Sciatic nerve (tissue), 2 donors: Measurements from ENCODE around the gene ZNF384. TPM values are rescaled to one million over a fixed set of nuclear protein-coding genes. Genes with fewer than 3 reads are reported as not detected.

Experiments used
- ATAC-seq: fragments of 200-7000 bp; cut with Tn5 transposase; one replicate; pipeline ENCODE4 v1.9.1; 2020; ENCODE audit warnings: mild to moderate bottlenecking, moderate library complexity
- DNase-seq: peaks from one replicate; pipeline ENCODE4 v3.0.0-alpha.2; 2020; ENCODE audit warnings: low spot score
- intact Hi-C: fragments of 100-400 bp; cut with DNase I; formaldehyde crosslinking; loops from one replicate; pipeline ENCODE4 v1.14.2; 2022
- total RNA-seq: library from RNA; stranded (reverse); fragmentation: NEBNext Ultra II Directional; extraction: Animal tissue kit (Norgen Biotek cat#: 25700); gene quantifications from one replicate; pipeline ENCODE4 v1.2.1, GENCODE V29; 2021
- donor health status: DM: no; HTN: no; CAD: no.
- donor health status: DM: no; HTN: no; CAD: no.

Gene ZNF384
- total RNA-seq, 1 donor from 2014 or later = 52.7 TPM

- intact Hi-C loops = no loop called here
- ATAC-seq (no peak), DNase-seq (no peak)
Observed at GRCh38 chr12:6664902-6665301, 24.3 kb downstream of the ZNF384 start.

GRCh38 chr12:6662906-6663742 lies 26.1 kb downstream of the ZNF384 start, which contains the start of gene ING4:
TSS of gene ING4 (minus strand) at chr12:6663119. CDS start at chr12:6663101, 18 bp downstream.
- DNase-seq (peak; percentile 97), ATAC-seq (peak; percentile 100)
- intact Hi-C loops = no loop called here

- intact Hi-C loops = no loop called here
- no peak for DNase-seq
- peak; percentile 56 for ATAC-seq
Observed at GRCh38 chr12:6662602-6662905, 26.6 kb downstream of the ZNF384 start.

GRCh38 chr12:6653987-6654386 lies 35.2 kb downstream of the ZNF384 start:
- DNase-seq (no peak), ATAC-seq (no peak)
- intact Hi-C loops = no loop called here

- ATAC-seq (no peak), DNase-seq (no peak)
- intact Hi-C loops = no loop called here
Observed at GRCh38 chr12:6653342-6653741, 35.8 kb downstream of the ZNF384 start.

GRCh38 chr12:6652391-6652790 lies 36.8 kb downstream of the ZNF384 start:
- no peak for DNase-seq
- intact Hi-C loops = no loop called here
- no peak for ATAC-seq

GRCh38 chr12:6650832-6651231 lies 38.3 kb downstream of the ZNF384 start:
- intact Hi-C loops = no loop called here
- DNase-seq (no peak), ATAC-seq (no peak)

- ATAC-seq (peak; percentile 91), DNase-seq (peak; percentile 87)
- intact Hi-C loops = no loop called here
Observed at GRCh38 chr12:6647083-6647604, 42.0 kb downstream of the ZNF384 start, which contains the start of gene ACRBP. TSS of gene ACRBP (minus strand) at chr12:6647432. CDS start at chr12:6647366, 66 bp downstream.

GRCh38 chr12:6646276-6647082 lies 42.7 kb downstream of the ZNF384 start:
- peak; percentile 13 for ATAC-seq
- intact Hi-C loops = no loop called here
- DNase-seq = no peak

GRCh38 chr12:6644903-6645302 lies 44.3 kb downstream of the ZNF384 start:
- ATAC-seq = peak; percentile 49
- intact Hi-C loops = no loop called here
- no peak for DNase-seq

GRCh38 chr12:6644257-6644596 lies 44.9 kb downstream of the ZNF384 start:
- DNase-seq (no peak), ATAC-seq (peak; percentile 63)
- intact Hi-C loops = no loop called here

- peak; percentile 58 for ATAC-seq
- intact Hi-C loops = no loop called here
- DNase-seq = no peak
Observed at GRCh38 chr12:6643569-6644256, 45.5 kb downstream of the ZNF384 start.

- ATAC-seq (no peak), DNase-seq (no peak)
- intact Hi-C loops = no loop called here
Observed at GRCh38 chr12:6641131-6641530, 48.0 kb downstream of the ZNF384 start.

- DNase-seq = no peak
- intact Hi-C loops = no loop called here
- ATAC-seq = no peak
Observed at GRCh38 chr12:6640497-6640896, 48.7 kb downstream of the ZNF384 start.

GRCh38 chr12:6639151-6639801 lies 49.9 kb downstream of the ZNF384 start:
- DNase-seq (no peak), ATAC-seq (no peak)
- intact Hi-C loops = no loop called here

- intact Hi-C loops = no loop called here
- DNase-seq = no peak
- ATAC-seq = peak; percentile 24
Observed at GRCh38 chr12:6638305-6638704, 50.9 kb downstream of the ZNF384 start.

GRCh38 chr12:6635856-6636531 lies 53.2 kb downstream of the ZNF384 start, which contains the start of gene LPAR5:
TSS of gene LPAR5 (minus strand) at chr12:6635959. CDS start at chr12:6621248, 14,711 bp downstream.
- no peak for DNase-seq
- intact Hi-C loops = no loop called here
- ATAC-seq = peak; percentile 75

GRCh38 chr12:6635375-6635855 lies 53.8 kb downstream of the ZNF384 start:
- ATAC-seq (peak; percentile 20), DNase-seq (no peak)
- intact Hi-C loops = no loop called here
